A673 (cell line): ENCODE data around the gene NRXN3. TPM values are rescaled to one million over a fixed set of nuclear protein-coding genes. Genes with fewer than 3 reads are reported as not detected.
A peak's percentile ranks its signal among the peaks of the same experiment; 100 is the strongest.

Experiments used
- BruUV-seq: library from RNA; stranded (reverse); fragments of 400-500 nt; replicated peaks from 2 replicates; lab custom pipeline; 2021; lab: Mats Ljungman, UMichigan
- CTCF ChIA-PET: fragments of 300-600 bp; sonication (Branson Sonifier 250); formaldehyde crosslinking; loops from one replicate; lab custom pipeline; 2022; ENCODE audit warnings: antibody characterized with exemption; lab: Charles Lee
- POLR2A ChIA-PET: fragments of 300-600 bp; sonication (Branson Sonifier 250); formaldehyde crosslinking; loops from one replicate; lab custom pipeline; 2022; ENCODE audit warnings: antibody characterized with exemption; ENCODE audit not compliant: low non-redundant PET; lab: Charles Lee
- DNase-seq: peaks from one replicate; pipeline ENCODE4 v3.0.0-alpha.2; 2015; ENCODE audit warnings: low spot score
- H3K27ac ChIP-seq: fragments of 200-600 bp; sonication (generic); 2 replicates; pipeline ENCODE4 v1.5.1; 2016; ENCODE audit warnings: mixed run types, low read depth, mild to moderate bottlenecking, mixed read lengths, antibody characterized with exemption, low read length; ENCODE audit not compliant: poor library complexity, severe bottlenecking
- H3K27me3 ChIP-seq: fragments of 200-600 bp; sonication (generic); replicated peaks from 2 replicates; pipeline ENCODE4 v1.6.1; 2017; ENCODE audit warnings: mixed run types, low read depth, mild to moderate bottlenecking, mixed read lengths, antibody characterized with exemption, low read length; ENCODE audit not compliant: insufficient read depth, poor library complexity
- H3K36me3 ChIP-seq: fragments of 200-600 bp; sonication (generic); 2 replicates; pipeline ENCODE4 v1.6.1; 2016; ENCODE audit warnings: mixed run types, mild to moderate bottlenecking, mixed read lengths, antibody characterized with exemption, low read length; ENCODE audit not compliant: insufficient read depth, poor library complexity, severe bottlenecking
- H3K4me1 ChIP-seq: fragments of 200-600 bp; sonication (generic); 2 replicates; pipeline ENCODE4 v1.6.1; 2017; ENCODE audit warnings: mixed run types, mild to moderate bottlenecking, mixed read lengths, antibody characterized with exemption, low read length; ENCODE audit not compliant: insufficient read depth, poor library complexity, severe bottlenecking
- H3K4me3 ChIP-seq: fragments of 200-600 bp; sonication (generic); 2 replicates; pipeline ENCODE4 v1.5.1; 2016; ENCODE audit warnings: low read depth, mixed run types, mild to moderate bottlenecking, mixed read lengths, low read length; ENCODE audit not compliant: poor library complexity, severe bottlenecking
- H3K9me3 ChIP-seq: fragments of 200-600 bp; sonication (generic); 2 replicates; pipeline ENCODE4 v1.6.1; 2016; ENCODE audit warnings: mixed run types, low read depth, mild to moderate bottlenecking, mixed read lengths, antibody characterized with exemption, low read length; ENCODE audit not compliant: poor library complexity, severe bottlenecking
- EZH2 ChIP-seq: fragments of 200-600 bp; sonication (generic); IDR thresholded peaks from 2 replicates; pipeline ENCODE4 v1.6.1; 2017; ENCODE audit warnings: borderline replicate concordance, low read depth, mild to moderate bottlenecking, mixed read lengths, antibody characterized with exemption, low read length; ENCODE audit not compliant: poor library complexity, severe bottlenecking
- intact Hi-C: fragments of 100-400 bp; cut with micrococcal nuclease; formaldehyde crosslinking; loops from one replicate; pipeline ENCODE4 v1.10.0; 2022; ENCODE audit not compliant: unreplicated experiment
- total RNA-seq: library from RNA; stranded (reverse); gene quantifications from 2 replicates; pipeline ENCODE4 v1.2.3, GENCODE V29; 2021
- TF ChIP-seq, protein P1 (sequence below): fragments of 300-800, 200-600 bp; sonication (generic); conservative IDR thresholded peaks from 2 replicates; pipeline ENCODE4 v1.5.1; 2017; ENCODE audit warnings: low read depth, mild to moderate bottlenecking, antibody characterized with exemption, low read length, moderate library complexity, mixed read lengths

NRXN3 gene
- total RNA-seq, 1 experiment from 2014 or later: 0.21 TPM

- Histone ChIP-seq H3K4me1 (no peaks in the 10 kb centered on the region), H3K4me3 (no peak overlapping the region), H3K9me3 (no peaks in the 10 kb centered on the region), H3K27ac (no peak overlapping the region), H3K27me3 (no peaks in the 10 kb centered on the region), H3K36me3 (no peaks in the 10 kb centered on the region)
- no peak for DNase-seq
- POLR2A ChIA-PET: no interaction called here
- no TSS peak for BruUV-seq
- CTCF ChIA-PET: no interaction called here
- intact Hi-C loops: loop anchor here (5.0 to 10.0 kb wide), 2 partner anchors 1043 to 1350 kb away; no protein-coding TSS in a partner anchor
- TF ChIP-seq, protein P1, sequence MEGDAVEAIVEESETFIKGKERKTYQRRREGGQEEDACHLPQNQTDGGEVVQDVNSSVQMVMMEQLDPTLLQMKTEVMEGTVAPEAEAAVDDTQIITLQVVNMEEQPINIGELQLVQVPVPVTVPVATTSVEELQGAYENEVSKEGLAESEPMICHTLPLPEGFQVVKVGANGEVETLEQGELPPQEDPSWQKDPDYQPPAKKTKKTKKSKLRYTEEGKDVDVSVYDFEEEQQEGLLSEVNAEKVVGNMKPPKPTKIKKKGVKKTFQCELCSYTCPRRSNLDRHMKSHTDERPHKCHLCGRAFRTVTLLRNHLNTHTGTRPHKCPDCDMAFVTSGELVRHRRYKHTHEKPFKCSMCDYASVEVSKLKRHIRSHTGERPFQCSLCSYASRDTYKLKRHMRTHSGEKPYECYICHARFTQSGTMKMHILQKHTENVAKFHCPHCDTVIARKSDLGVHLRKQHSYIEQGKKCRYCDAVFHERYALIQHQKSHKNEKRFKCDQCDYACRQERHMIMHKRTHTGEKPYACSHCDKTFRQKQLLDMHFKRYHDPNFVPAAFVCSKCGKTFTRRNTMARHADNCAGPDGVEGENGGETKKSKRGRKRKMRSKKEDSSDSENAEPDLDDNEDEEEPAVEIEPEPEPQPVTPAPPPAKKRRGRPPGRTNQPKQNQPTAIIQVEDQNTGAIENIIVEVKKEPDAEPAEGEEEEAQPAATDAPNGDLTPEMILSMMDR: no peak
- no peak for TF ChIP-seq EZH2
These were observed 841.7 kb downstream of the NRXN3 start for GRCh38 chr14:79011920-79012204.

- Histone ChIP-seq H3K4me3 (no peak overlapping the region), H3K36me3 (no peaks in the 10 kb centered on the region), H3K27me3 (no peaks in the 10 kb centered on the region), H3K27ac (no peak overlapping the region), H3K4me1 (no peaks in the 10 kb centered on the region), H3K9me3 (no peaks in the 10 kb centered on the region)
- intact Hi-C loops: loop anchor here (10.0 kb wide), 1 partner anchor 1038 kb away; no protein-coding TSS in a partner anchor
- DNase-seq: peak; percentile 11
- POLR2A ChIA-PET: no interaction called here
- TF ChIP-seq, protein P1: no peak
- no peak for TF ChIP-seq EZH2
- no TSS peak for BruUV-seq
- CTCF ChIA-PET: interaction anchor here (0.6 kb wide), 1 partner anchor 83 kb away, joined by 11 read pairs; no protein-coding TSS in a partner anchor
These were observed 846.8 kb downstream of the NRXN3 start for GRCh38 chr14:79016828-79017505.

GRCh38 chr14:79017561-79017960 lies 847.4 kb downstream of the NRXN3 start:
- Histone ChIP-seq H3K27ac (no peak overlapping the region), H3K9me3 (no peaks in the 10 kb centered on the region), H3K36me3 (no peaks in the 10 kb centered on the region), H3K27me3 (no peaks in the 10 kb centered on the region), H3K4me3 (no peak overlapping the region), H3K4me1 (no peaks in the 10 kb centered on the region)
- CTCF ChIA-PET: no interaction called here
- BruUV-seq: no TSS peak
- intact Hi-C loops: loop anchor here (10.0 kb wide), 1 partner anchor 1037 kb away; no protein-coding TSS in a partner anchor
- DNase-seq: no peak
- TF ChIP-seq, protein P1: no peak
- TF ChIP-seq EZH2: no peak
- POLR2A ChIA-PET: no interaction called here
